Osteocyte (in vitro differentiated cells): ENCODE measurements around the gene RYR3. TPM values are rescaled to one million over a fixed set of nuclear protein-coding genes. Genes with fewer than 3 reads are reported as not detected.

Experiments used
- DNase-seq: peaks from one replicate; pipeline ENCODE4 v3.0.0; 2021; ENCODE audit warnings: mixed read lengths; ENCODE audit not compliant: unreplicated experiment; ENCODE audit errors: extremely low spot score
- H3K27ac Mint-ChIP-seq: one replicate; pipeline ENCODE4 v1.8.0; 2021; ENCODE audit warnings: mild to moderate bottlenecking, mixed read lengths; ENCODE audit not compliant: unreplicated experiment
- H3K27me3 Mint-ChIP-seq: one replicate; pipeline ENCODE4 v1.8.0; 2021; ENCODE audit warnings: mixed read lengths; ENCODE audit not compliant: unreplicated experiment
- H3K36me3 Mint-ChIP-seq: one replicate; pipeline ENCODE4 v1.8.0; 2021; ENCODE audit warnings: mixed read lengths; ENCODE audit not compliant: unreplicated experiment
- H3K4me1 Mint-ChIP-seq: one replicate; pipeline ENCODE4 v1.8.0; 2021; ENCODE audit warnings: mixed read lengths; ENCODE audit not compliant: unreplicated experiment
- H3K4me3 Mint-ChIP-seq: one replicate; pipeline ENCODE4 v1.8.0; 2021; ENCODE audit warnings: mild to moderate bottlenecking, moderate library complexity, mixed read lengths; ENCODE audit not compliant: unreplicated experiment
- H3K9me3 Mint-ChIP-seq: one replicate; pipeline ENCODE4 v1.8.0; 2021; ENCODE audit warnings: mixed read lengths; ENCODE audit not compliant: unreplicated experiment
- CTCF ChIP-seq: fragments of 200-600 bp; sonication (generic); IDR thresholded peaks from 2 replicates; pipeline ENCODE4 v1.5.0; 2021; ENCODE audit warnings: antibody characterized with exemption, mild to moderate bottlenecking, moderate library complexity
- total RNA-seq: library from RNA; stranded (reverse); gene quantifications from 2 replicates; pipeline ENCODE4 v1.2.1, GENCODE V29; 2021

The RYR3 gene
- total RNA-seq, 1 donor from 2014 or later = not detected

GRCh38 chr15:33857726-33858125, 547.0 kb downstream of the RYR3 start:
- H3K9me3 Mint-ChIP-seq = no peaks in the 10 kb centered on the region
- H3K4me1 Mint-ChIP-seq = peaks cover 20% of the 10 kb centered on the region
- no peak overlapping the region for H3K27ac Mint-ChIP-seq
- H3K36me3 Mint-ChIP-seq = peaks cover 4% of the 10 kb centered on the region
- no peak overlapping the region for H3K4me3 Mint-ChIP-seq
- DNase-seq = peak; percentile 83
- no peaks in the 10 kb centered on the region for H3K27me3 Mint-ChIP-seq
- TF ChIP-seq CTCF = no peak

GRCh38 chr15:33858836-33859235, 548.1 kb downstream of the RYR3 start:
- no peak for TF ChIP-seq CTCF
- no peaks in the 10 kb centered on the region for H3K9me3 Mint-ChIP-seq
- peaks cover 4% of the 10 kb centered on the region for H3K36me3 Mint-ChIP-seq
- peak; percentile 54 for DNase-seq
- peaks cover 17% of the 10 kb centered on the region for H3K4me1 Mint-ChIP-seq
- no peak overlapping the region for H3K4me3 Mint-ChIP-seq
- no peaks in the 10 kb centered on the region for H3K27me3 Mint-ChIP-seq
- H3K27ac Mint-ChIP-seq = no peak overlapping the region

GRCh38 chr15:33859992-33860545, 549.3 kb downstream of the RYR3 start:
- peak; percentile 2 for DNase-seq
- Mint-ChIP-seq H3K27me3 (no peaks in the 10 kb centered on the region), H3K4me3 (no peak overlapping the region), H3K27ac (peak overlapping the region; percentile 24), H3K4me1 (peaks cover 17% of the 10 kb centered on the region), H3K36me3 (peaks cover 9% of the 10 kb centered on the region), H3K9me3 (no peaks in the 10 kb centered on the region)
- no peak for TF ChIP-seq CTCF

- no peak overlapping the region for H3K27ac Mint-ChIP-seq
- no peaks in the 10 kb centered on the region for H3K9me3 Mint-ChIP-seq
- TF ChIP-seq CTCF = no peak
These were observed 550.0 kb downstream of the RYR3 start for GRCh38 chr15:33860754-33861153.

GRCh38 chr15:33864360-33865075, 553.8 kb downstream of the RYR3 start:
- no peak for DNase-seq
- TF ChIP-seq CTCF = no peak

More at GRCh38 chr15:33860754-33861153, 550.0 kb downstream of the RYR3 start:
- H3K36me3 Mint-ChIP-seq = peaks cover 13% of the 10 kb centered on the region
- no peaks in the 10 kb centered on the region for H3K27me3 Mint-ChIP-seq
- no peak overlapping the region for H3K4me3 Mint-ChIP-seq
- peaks cover 19% of the 10 kb centered on the region for H3K4me1 Mint-ChIP-seq
- DNase-seq = peak; percentile 56

More at GRCh38 chr15:33864360-33865075, 553.8 kb downstream of the RYR3 start:
- Mint-ChIP-seq H3K9me3 (no peaks in the 10 kb centered on the region), H3K4me3 (no peak overlapping the region), H3K36me3 (peaks cover 22% of the 10 kb centered on the region), H3K27me3 (no peaks in the 10 kb centered on the region), H3K27ac (no peak overlapping the region), H3K4me1 (peaks cover 26% of the 10 kb centered on the region)
